ENCODE results near the gene BMERB1.

GRCh38 chr16:15399317-15399716 is 35.1 kb upstream of the BMERB1 start:
- TF ChIP-seq, protein P1, sequence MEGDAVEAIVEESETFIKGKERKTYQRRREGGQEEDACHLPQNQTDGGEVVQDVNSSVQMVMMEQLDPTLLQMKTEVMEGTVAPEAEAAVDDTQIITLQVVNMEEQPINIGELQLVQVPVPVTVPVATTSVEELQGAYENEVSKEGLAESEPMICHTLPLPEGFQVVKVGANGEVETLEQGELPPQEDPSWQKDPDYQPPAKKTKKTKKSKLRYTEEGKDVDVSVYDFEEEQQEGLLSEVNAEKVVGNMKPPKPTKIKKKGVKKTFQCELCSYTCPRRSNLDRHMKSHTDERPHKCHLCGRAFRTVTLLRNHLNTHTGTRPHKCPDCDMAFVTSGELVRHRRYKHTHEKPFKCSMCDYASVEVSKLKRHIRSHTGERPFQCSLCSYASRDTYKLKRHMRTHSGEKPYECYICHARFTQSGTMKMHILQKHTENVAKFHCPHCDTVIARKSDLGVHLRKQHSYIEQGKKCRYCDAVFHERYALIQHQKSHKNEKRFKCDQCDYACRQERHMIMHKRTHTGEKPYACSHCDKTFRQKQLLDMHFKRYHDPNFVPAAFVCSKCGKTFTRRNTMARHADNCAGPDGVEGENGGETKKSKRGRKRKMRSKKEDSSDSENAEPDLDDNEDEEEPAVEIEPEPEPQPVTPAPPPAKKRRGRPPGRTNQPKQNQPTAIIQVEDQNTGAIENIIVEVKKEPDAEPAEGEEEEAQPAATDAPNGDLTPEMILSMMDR (optimal IDR thresholded peaks at IDR 0.05 in 1 of 3, IDR thresholded peaks at IDR 0.05 in 1 of 3, conservative IDR thresholded peaks at IDR 0.05 in 1 of 3; ENCODE audit: extremely low read depth in 1 of 3, insufficient read depth in 2 of 3, low read length in 3 of 3) = no peak
- TF ChIP-seq EZH2 (IDR thresholded peaks at IDR 0.05; ENCODE audit: low read length) = no peak

Measured in keratinocyte (primary cell).